HCT116 (cell line): Measurements from ENCODE around the gene ZNF207.
"Not testable (repeated sequence)": the region's sequence is repeated elsewhere in the genome, so short reads cannot be mapped to it uniquely, and the experiment has no call there.

Experiments
- CEBPB ChIP-seq: IDR thresholded peaks from 2 replicates; pipeline ENCODE4 v1.6.1; 2012; ENCODE audit warnings: low read depth
- EGR1 ChIP-seq: IDR thresholded peaks from 2 replicates; pipeline ENCODE4 v1.6.1; 2012; ENCODE audit warnings: low read depth
- EZH2 ChIP-seq: fragments of 200-600 bp; sonication (generic); IDR thresholded peaks from 2 replicates; pipeline ENCODE4 v1.6.1; 2017; ENCODE audit warnings: antibody characterized with exemption, mixed run types
- FOSL1 ChIP-seq: IDR thresholded peaks from 2 replicates; pipeline ENCODE4 v1.6.1; 2012; ENCODE audit warnings: low read depth
- JUND ChIP-seq: IDR thresholded peaks from 2 replicates; pipeline ENCODE4 v1.6.1; 2012
- POLR2A ChIP-seq: IDR thresholded peaks from 2 replicates; pipeline ENCODE4 v1.7.0; 2011; ENCODE audit warnings: borderline replicate concordance; ENCODE audit not compliant: insufficient read depth, insufficient read length; ENCODE audit errors: extremely low read depth
- RAD21 ChIP-seq: IDR thresholded peaks from 2 replicates; pipeline ENCODE4 v1.6.1; 2012; ENCODE audit warnings: low read depth, mild to moderate bottlenecking
- YY1 ChIP-seq: IDR thresholded peaks from 2 replicates; pipeline ENCODE4 v1.6.1; 2011; ENCODE audit warnings: low read length, low read depth, moderate library complexity, mild to moderate bottlenecking; ENCODE audit not compliant: insufficient replicate concordance; ENCODE audit errors: extremely low read depth
- ZNF274 ChIP-seq: fragments of 200-500 bp; sonication (Bioruptor generic); IDR thresholded peaks from 2 replicates; pipeline ENCODE4 v1.6.1; 2014; ENCODE audit warnings: mild to moderate bottlenecking, low read depth, low read length, inconsistent platforms
- TF ChIP-seq, protein P1 (sequence below): IDR thresholded peaks from 2 replicates; pipeline ENCODE4 v1.6.1; 2012; ENCODE audit warnings: low read depth
- TF ChIP-seq, protein P2 (sequence below), 3 experiments: fragments of 200-600 bp in 1 of 3; sonication (generic) in 1 of 3; IDR thresholded peaks in 2 of 3; conservative IDR thresholded peaks in 1 of 3; 2 replicates each; pipeline ENCODE4 v1.5.1; 2012 to 2017; ENCODE audit warnings: low read depth in 2 of 3, low read length in 2 of 3, antibody characterized with exemption in 1 of 3, borderline replicate concordance in 1 of 3, control low read depth in 1 of 3, mild to moderate bottlenecking in 1 of 3, mixed read lengths in 1 of 3, mixed run types in 1 of 3, moderate library complexity in 1 of 3; ENCODE audit not compliant: insufficient read depth in 1 of 3
- TF ChIP-seq, protein P3 (sequence below): IDR thresholded peaks from 2 replicates; pipeline ENCODE4 v1.6.1; 2012

DNA sequence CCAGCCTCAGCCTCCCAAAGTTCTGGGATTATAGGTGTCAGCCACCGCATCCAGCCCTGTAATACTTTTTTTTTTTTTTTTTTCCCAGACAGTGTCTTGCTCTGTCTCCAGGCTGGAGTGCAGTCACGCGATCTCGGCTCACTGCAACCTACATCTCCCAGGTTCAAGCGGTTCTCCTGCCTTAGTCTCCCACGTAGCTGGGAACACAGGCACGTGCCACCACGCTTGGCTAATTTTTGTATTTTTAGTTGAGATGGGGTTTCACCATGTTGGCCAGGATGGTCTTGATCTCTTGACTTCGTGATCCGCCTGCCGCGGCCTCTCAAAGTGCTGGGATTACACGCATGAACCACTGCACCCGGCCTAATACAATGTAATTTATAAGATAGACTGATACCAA lies 38.2 kb downstream of the ZNF207 start:
- TF ChIP-seq, protein P1, sequence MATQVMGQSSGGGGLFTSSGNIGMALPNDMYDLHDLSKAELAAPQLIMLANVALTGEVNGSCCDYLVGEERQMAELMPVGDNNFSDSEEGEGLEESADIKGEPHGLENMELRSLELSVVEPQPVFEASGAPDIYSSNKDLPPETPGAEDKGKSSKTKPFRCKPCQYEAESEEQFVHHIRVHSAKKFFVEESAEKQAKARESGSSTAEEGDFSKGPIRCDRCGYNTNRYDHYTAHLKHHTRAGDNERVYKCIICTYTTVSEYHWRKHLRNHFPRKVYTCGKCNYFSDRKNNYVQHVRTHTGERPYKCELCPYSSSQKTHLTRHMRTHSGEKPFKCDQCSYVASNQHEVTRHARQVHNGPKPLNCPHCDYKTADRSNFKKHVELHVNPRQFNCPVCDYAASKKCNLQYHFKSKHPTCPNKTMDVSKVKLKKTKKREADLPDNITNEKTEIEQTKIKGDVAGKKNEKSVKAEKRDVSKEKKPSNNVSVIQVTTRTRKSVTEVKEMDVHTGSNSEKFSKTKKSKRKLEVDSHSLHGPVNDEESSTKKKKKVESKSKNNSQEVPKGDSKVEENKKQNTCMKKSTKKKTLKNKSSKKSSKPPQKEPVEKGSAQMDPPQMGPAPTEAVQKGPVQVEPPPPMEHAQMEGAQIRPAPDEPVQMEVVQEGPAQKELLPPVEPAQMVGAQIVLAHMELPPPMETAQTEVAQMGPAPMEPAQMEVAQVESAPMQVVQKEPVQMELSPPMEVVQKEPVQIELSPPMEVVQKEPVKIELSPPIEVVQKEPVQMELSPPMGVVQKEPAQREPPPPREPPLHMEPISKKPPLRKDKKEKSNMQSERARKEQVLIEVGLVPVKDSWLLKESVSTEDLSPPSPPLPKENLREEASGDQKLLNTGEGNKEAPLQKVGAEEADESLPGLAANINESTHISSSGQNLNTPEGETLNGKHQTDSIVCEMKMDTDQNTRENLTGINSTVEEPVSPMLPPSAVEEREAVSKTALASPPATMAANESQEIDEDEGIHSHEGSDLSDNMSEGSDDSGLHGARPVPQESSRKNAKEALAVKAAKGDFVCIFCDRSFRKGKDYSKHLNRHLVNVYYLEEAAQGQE = not testable (repeated sequence)
- TF ChIP-seq, protein P2, sequence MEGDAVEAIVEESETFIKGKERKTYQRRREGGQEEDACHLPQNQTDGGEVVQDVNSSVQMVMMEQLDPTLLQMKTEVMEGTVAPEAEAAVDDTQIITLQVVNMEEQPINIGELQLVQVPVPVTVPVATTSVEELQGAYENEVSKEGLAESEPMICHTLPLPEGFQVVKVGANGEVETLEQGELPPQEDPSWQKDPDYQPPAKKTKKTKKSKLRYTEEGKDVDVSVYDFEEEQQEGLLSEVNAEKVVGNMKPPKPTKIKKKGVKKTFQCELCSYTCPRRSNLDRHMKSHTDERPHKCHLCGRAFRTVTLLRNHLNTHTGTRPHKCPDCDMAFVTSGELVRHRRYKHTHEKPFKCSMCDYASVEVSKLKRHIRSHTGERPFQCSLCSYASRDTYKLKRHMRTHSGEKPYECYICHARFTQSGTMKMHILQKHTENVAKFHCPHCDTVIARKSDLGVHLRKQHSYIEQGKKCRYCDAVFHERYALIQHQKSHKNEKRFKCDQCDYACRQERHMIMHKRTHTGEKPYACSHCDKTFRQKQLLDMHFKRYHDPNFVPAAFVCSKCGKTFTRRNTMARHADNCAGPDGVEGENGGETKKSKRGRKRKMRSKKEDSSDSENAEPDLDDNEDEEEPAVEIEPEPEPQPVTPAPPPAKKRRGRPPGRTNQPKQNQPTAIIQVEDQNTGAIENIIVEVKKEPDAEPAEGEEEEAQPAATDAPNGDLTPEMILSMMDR (IDR thresholded peaks at IDR 0.05 in 2 of 3, conservative IDR thresholded peaks at IDR 0.05 in 1 of 3; ENCODE audit: borderline replicate concordance in 1 of 3, insufficient read depth in 1 of 3, low read depth in 2 of 3, low read length in 2 of 3) = not testable (repeated sequence)
- TF ChIP-seq, protein P3, sequence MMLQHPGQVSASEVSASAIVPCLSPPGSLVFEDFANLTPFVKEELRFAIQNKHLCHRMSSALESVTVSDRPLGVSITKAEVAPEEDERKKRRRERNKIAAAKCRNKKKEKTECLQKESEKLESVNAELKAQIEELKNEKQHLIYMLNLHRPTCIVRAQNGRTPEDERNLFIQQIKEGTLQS = not testable (repeated sequence)
- not testable (repeated sequence) for TF ChIP-seq RAD21, JUND, POLR2A, EGR1, CEBPB, ZNF274, FOSL1, EZH2, YY1
